HEK293 (cell line): ENCODE data around the gene PRLHR.

Experiments used
- REPIN1 ChIP-seq: fragments of 450-650 bp; formaldehyde crosslinking; IDR thresholded peaks from 2 replicates; pipeline ENCODE4 v1.5.1; 2017; ENCODE audit warnings: missing biosample characterization, missing genetic modification characterization, low read depth
- ZNF843 ChIP-seq: fragments of 450-650 bp; formaldehyde crosslinking; IDR thresholded peaks from 2 replicates; pipeline ENCODE4 v1.5.1; 2016; ENCODE audit warnings: missing biosample characterization, missing genetic modification characterization
- TF ChIP-seq, protein P1 (sequence below): fragments of 450-650 bp; formaldehyde crosslinking; IDR thresholded peaks from 2 replicates; pipeline ENCODE4 v1.5.1; 2016; ENCODE audit warnings: missing biosample characterization, missing genetic modification characterization

DNA sequence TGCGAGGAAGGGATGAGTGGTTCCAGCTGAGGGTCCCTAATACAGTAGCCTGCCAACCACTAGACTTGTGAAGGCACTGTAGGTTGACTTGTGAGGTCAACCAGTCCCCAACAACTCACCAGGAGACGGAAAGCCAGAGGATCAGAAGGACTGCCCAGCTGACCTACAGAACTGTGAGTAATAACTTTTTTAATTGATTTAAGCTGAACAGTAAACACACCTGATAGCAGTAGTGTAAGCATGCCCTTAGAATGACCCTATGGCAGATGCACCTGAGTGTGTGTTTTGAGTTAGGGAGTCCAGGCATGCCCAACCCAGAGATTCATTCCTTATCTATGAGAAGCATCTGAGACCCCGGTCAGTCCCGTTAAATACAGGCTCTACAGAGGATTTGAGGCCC, 14.1 kb downstream of the PRLHR start:
- TF ChIP-seq ZNF843 (tag by site-specific recombination) (no peak), REPIN1 (tag by site-specific recombination) (no peak)
- TF ChIP-seq, protein P1, sequence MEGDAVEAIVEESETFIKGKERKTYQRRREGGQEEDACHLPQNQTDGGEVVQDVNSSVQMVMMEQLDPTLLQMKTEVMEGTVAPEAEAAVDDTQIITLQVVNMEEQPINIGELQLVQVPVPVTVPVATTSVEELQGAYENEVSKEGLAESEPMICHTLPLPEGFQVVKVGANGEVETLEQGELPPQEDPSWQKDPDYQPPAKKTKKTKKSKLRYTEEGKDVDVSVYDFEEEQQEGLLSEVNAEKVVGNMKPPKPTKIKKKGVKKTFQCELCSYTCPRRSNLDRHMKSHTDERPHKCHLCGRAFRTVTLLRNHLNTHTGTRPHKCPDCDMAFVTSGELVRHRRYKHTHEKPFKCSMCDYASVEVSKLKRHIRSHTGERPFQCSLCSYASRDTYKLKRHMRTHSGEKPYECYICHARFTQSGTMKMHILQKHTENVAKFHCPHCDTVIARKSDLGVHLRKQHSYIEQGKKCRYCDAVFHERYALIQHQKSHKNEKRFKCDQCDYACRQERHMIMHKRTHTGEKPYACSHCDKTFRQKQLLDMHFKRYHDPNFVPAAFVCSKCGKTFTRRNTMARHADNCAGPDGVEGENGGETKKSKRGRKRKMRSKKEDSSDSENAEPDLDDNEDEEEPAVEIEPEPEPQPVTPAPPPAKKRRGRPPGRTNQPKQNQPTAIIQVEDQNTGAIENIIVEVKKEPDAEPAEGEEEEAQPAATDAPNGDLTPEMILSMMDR (tag by site-specific recombination) = no peak
